CD4-positive, alpha-beta memory T cell (primary cell): ENCODE data around the gene ATP6V1C2. TPM values are rescaled to one million over a fixed set of nuclear protein-coding genes. Genes with fewer than 3 reads are reported as not detected.

Experiments used
- CTCF ChIA-PET: fragments of 350-600 bp; sonication (Branson Sonifier 250); formaldehyde crosslinking; loops from one replicate; lab custom pipeline; 2021; ENCODE audit warnings: inconsistent platforms; ENCODE audit not compliant: partially characterized antibody; lab: Charles Lee
- POLR2A ChIA-PET: fragments of 350-600 bp; sonication (Branson Sonifier 250); formaldehyde crosslinking; loops from one replicate; lab custom pipeline; 2021; ENCODE audit not compliant: partially characterized antibody; lab: Charles Lee
- DNase-seq, 5 donors: peaks; one replicate each; pipeline versions ENCODE4 v3.0.0 to v3.0.0-alpha.2; 2020 to 2022; ENCODE audit warnings: mixed read lengths in 1 of 5
- H3K27ac ChIP-seq: one replicate; pipeline ENCODE4 v1.7.0; 2013; ENCODE audit warnings: low read depth, low read length
- H3K27me3 ChIP-seq: 2 replicates; pipeline ENCODE4 v1.7.0; 2013; ENCODE audit warnings: mild to moderate bottlenecking, low read length, moderate library complexity; ENCODE audit not compliant: insufficient read depth
- H3K36me3 ChIP-seq: 2 replicates; pipeline ENCODE4 v1.7.0; 2013; ENCODE audit warnings: mild to moderate bottlenecking, low read length, moderate library complexity; ENCODE audit not compliant: insufficient read depth
- H3K4me1 ChIP-seq: 2 replicates; pipeline ENCODE4 v1.7.0; 2013; ENCODE audit warnings: mild to moderate bottlenecking, low read length, moderate library complexity; ENCODE audit not compliant: insufficient read depth
- H3K4me3 ChIP-seq, 2 donors: one replicate each; pipeline ENCODE4 v1.7.0; 2013; ENCODE audit warnings: low read length in 2 of 2, mild to moderate bottlenecking in 1 of 2
- H3K9me3 ChIP-seq, 2 donors: one replicate each; pipeline ENCODE4 v1.7.0; 2013; ENCODE audit warnings: low read length in 2 of 2, control low read depth in 1 of 2; ENCODE audit not compliant: control insufficient read depth in 1 of 2
- H3K27ac Mint-ChIP-seq, 7 donors: one replicate each; pipeline ENCODE4 v1.8.0; 2020 to 2021; ENCODE audit warnings: mixed read lengths in 7 of 7, mild to moderate bottlenecking in 6 of 7, inconsistent platforms in 3 of 7, moderate library complexity in 3 of 7
- H3K27me3 Mint-ChIP-seq, 2 donors: one replicate each; pipeline ENCODE4 v1.8.0; 2020 to 2021; ENCODE audit warnings: mixed read lengths in 2 of 2
- H3K36me3 Mint-ChIP-seq, 2 donors: one replicate each; pipeline ENCODE4 v1.8.0; 2020 to 2021; ENCODE audit warnings: mixed read lengths in 2 of 2, inconsistent platforms in 1 of 2, mild to moderate bottlenecking in 1 of 2
- H3K4me1 Mint-ChIP-seq, 4 donors: one replicate each; pipeline ENCODE4 v1.8.0; 2020 to 2021; ENCODE audit warnings: mixed read lengths in 4 of 4, mild to moderate bottlenecking in 1 of 4
- H3K4me3 Mint-ChIP-seq, 8 donors: one replicate each; pipeline ENCODE4 v1.8.0; 2020 to 2021; ENCODE audit warnings: mixed read lengths in 8 of 8, mild to moderate bottlenecking in 7 of 8, moderate library complexity in 6 of 8, inconsistent platforms in 3 of 8
- H3K9me3 Mint-ChIP-seq, 8 donors: one replicate each; pipeline ENCODE4 v1.8.0; 2020 to 2021; ENCODE audit warnings: mixed read lengths in 8 of 8, mild to moderate bottlenecking in 5 of 8, inconsistent platforms in 3 of 8, moderate library complexity in 1 of 8
- intact Hi-C: fragments of 100-400 bp; cut with micrococcal nuclease; formaldehyde crosslinking; loops from one replicate; pipeline ENCODE4 v1.15.1; 2023
- polyA plus RNA-seq, 2 donors: library from polyadenylated mRNA; unstranded; fragments of 300-500 nt; fragmentation: Illumina TruSeq; gene quantifications; one replicate each; pipeline ENCODE4 v1.2.3, GENCODE V29; 2021
- total RNA-seq, 2 experiments: library from RNA; stranded (reverse); gene quantifications; one replicate each; pipeline ENCODE4 v1.2.3, GENCODE V29; 2021

ATP6V1C2 gene
- total and polyA plus RNA-seq, 4 experiments from 2014 or later = 0.17 to 0.20 TPM; not detected in 2

DNA sequence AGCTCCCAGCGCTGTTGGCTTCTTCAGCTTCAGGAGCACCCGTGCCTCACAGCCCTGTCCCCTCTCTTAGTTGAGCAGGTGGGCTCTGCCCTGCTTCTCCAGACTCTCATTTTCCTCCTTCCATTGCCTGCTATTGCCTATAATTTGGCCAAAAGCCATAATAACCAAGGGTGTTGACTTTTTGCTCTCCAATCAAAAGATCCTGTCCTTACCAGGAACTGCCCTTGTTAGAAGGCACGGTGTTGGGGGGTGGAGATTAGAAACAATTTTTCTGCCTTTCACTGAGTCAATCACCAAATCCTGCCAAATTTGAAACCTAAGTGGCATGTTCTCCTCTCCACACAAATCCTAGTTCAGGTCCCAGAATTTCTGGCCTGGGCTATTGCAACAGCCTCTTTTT, 107.9 kb downstream of the ATP6V1C2 start:
- CTCF ChIA-PET = interaction anchor here (5.9 to 10.2 kb wide), 2 partner anchors 13 to 302 kb away, joined by 39 to 228 read pairs; a partner anchor contains a TSS
- H3K9me3 Mint-ChIP-seq = peaks cover 0 to 2% (median 0%) of the 10 kb centered on the region in 8 donors
- H3K27me3 ChIP-seq = peaks cover 4% of the 10 kb centered on the region
- intact Hi-C loops = no loop called here
- H3K36me3 Mint-ChIP-seq = no peaks in the 10 kb centered on the region
- POLR2A ChIA-PET = no interaction called here
- peaks cover 8% of the 10 kb centered on the region for H3K4me1 ChIP-seq
- H3K27ac Mint-ChIP-seq = no peak overlapping the region
- H3K4me3 ChIP-seq = no peak overlapping the region
- no peaks in the 10 kb centered on the region for H3K36me3 ChIP-seq
- peaks cover 20 to 22% of the 10 kb centered on the region in 2 donors for H3K27me3 Mint-ChIP-seq
- H3K9me3 ChIP-seq = no peaks in the 10 kb centered on the region
- H3K27ac ChIP-seq = no peak overlapping the region
- no peak overlapping the region for H3K4me3 Mint-ChIP-seq
- H3K4me1 Mint-ChIP-seq = peaks cover 4 to 12% (median 6%) of the 10 kb centered on the region in 4 donors
- no peak for DNase-seq

DNA sequence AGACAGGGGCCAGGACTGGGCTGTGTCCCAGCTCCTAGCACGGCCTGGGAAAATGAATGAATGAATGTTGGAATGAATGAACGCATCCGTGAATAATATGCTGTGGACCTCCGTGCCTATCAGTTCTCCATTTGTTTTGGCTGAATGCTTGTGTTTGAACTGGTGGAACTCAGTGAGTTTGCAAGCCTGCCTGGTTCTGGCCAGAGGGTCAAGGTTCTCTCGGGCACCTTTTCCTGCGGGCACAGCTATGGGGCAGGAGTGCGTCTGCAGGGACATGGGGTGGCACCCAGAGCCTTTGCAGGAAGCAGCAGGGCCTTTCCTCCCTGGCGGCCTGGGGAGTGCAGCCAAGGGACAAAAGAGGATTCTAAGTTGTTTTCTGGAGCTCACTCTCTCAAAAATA, 108.8 kb downstream of the ATP6V1C2 start:
- ChIA-PET CTCF (interaction anchor here (0.9 to 10.2 kb wide), 9 partner anchors 7 to 301 kb away, joined by 3 to 228 read pairs (median 21); partner anchors contain the start of gene PDIA6), POLR2A (interaction anchor here (0.6 kb wide), 1 partner anchor 276 kb away, joined by 3 read pairs; no protein-coding TSS in a partner anchor)
- H3K9me3 ChIP-seq = no peaks in the 10 kb centered on the region
- intact Hi-C loops = no loop called here
- Mint-ChIP-seq H3K27me3 (peaks cover 18 to 22% of the 10 kb centered on the region in 2 donors), H3K4me3 (no peak overlapping the region), H3K36me3 (no peaks in the 10 kb centered on the region), H3K9me3 (peaks cover 0 to 2% (median 0%) of the 10 kb centered on the region in 8 donors), H3K4me1 (peaks cover 4 to 14% (median 8%) of the 10 kb centered on the region in 4 donors), H3K27ac (no peak overlapping the region)
- H3K27me3 ChIP-seq = peaks cover 4% of the 10 kb centered on the region
- H3K27ac ChIP-seq = no peak overlapping the region
- peaks cover 10% of the 10 kb centered on the region for H3K4me1 ChIP-seq
- DNase-seq = no peak
- no peaks in the 10 kb centered on the region for H3K36me3 ChIP-seq
- H3K4me3 ChIP-seq = no peak overlapping the region

DNA sequence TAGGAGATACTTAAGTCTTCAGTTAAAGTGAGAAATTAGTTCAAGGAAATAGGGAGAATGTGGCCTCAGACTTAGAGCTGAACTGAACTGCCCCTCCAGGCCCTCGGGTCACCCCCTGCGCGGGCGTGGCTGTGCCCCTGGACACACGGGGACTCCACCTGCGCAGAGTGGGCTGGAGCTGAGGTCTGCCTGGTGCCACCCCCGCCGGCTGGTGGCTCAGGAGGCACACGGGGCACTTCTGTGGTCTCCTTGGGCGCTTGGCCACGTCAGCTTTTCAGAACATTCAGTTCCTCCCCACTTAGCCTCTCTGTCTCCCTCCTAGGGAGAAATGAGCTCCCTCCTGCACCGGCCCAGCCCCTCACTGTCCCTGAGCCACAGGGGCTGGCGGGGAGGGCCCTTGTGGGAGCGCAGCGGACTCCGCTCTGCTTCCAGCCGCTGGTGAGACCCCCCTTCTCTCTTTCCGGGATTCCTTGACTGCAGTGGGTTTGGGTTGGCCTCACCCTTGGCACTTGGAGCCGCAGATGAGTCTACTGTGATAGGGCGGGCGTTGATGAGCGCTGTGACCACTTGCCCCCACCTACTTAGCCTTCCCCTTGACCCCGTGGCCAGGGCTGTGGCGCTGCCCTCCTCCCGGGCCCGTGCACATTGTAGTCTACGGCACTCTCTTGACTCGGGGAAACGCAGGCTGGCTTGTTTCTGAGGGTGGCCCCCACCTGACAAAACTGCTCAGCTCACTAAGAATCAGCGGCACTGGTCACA, 109.4 kb downstream of the ATP6V1C2 start:
- Mint-ChIP-seq H3K4me1 (peaks cover 4 to 17% (median 9%) of the 10 kb centered on the region in 4 donors), H3K9me3 (peaks cover 0 to 2% (median 0%) of the 10 kb centered on the region in 8 donors), H3K36me3 (no peaks in the 10 kb centered on the region), H3K27me3 (peaks cover 15 to 22% of the 10 kb centered on the region in 2 donors), H3K27ac (no peak overlapping the region), H3K4me3 (peak overlapping the region in 1 of 8 donors; percentile 26)
- POLR2A ChIA-PET = no interaction called here
- no peak overlapping the region for H3K27ac ChIP-seq
- no peaks in the 10 kb centered on the region for H3K9me3 ChIP-seq
- no peak overlapping the region for H3K4me3 ChIP-seq
- peak in 1 of 5 donors; percentile 15 for DNase-seq
- peaks cover 14% of the 10 kb centered on the region for H3K4me1 ChIP-seq
- CTCF ChIA-PET = interaction anchor here (0.9 to 10.2 kb wide), 9 partner anchors 8 to 301 kb away, joined by 3 to 228 read pairs (median 21); partner anchors contain the start of gene PDIA6
- intact Hi-C loops = no loop called here
- no peaks in the 10 kb centered on the region for H3K36me3 ChIP-seq
- H3K27me3 ChIP-seq = peaks cover 4% of the 10 kb centered on the region

DNA sequence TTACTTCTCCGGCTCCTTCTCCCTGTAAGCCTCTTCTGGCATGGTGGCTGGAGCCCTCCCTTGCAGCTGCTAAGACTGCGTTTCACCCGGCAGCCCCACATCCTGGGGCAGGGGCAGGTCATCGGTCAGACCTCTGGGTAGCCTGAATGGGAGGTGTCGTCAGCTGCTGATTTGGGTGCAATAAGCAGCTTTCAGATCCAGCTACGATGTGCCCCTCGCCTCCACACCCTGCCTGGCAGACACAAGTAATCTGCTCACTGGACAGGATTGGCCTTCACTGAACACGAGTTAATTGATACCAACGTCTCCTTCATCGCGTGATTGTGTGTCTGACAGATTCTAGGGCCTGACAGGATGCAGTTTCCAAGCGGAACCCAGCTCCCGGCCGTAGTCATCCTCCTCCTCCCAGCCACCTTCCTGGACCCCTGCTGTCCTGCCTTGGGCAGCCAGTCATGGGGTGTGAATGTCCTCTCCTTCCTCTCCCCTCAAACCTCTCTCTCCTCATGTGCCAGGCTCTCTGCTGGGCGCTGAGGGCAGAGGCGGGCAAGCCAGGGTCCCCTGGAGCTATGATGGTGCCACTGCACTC, 110.1 kb downstream of the ATP6V1C2 start:
- ChIA-PET CTCF (interaction anchor here (0.6 to 10.2 kb wide), 17 partner anchors 8 to 751 kb away, joined by 3 to 228 read pairs (median 8); partner anchors contain the start of gene PDIA6), POLR2A (interaction anchor here (0.8 kb wide), 1 partner anchor 302 kb away, joined by 3 read pairs; a partner anchor contains a TSS)
- H3K36me3 ChIP-seq = no peaks in the 10 kb centered on the region
- H3K4me1 Mint-ChIP-seq = peaks cover 4 to 17% (median 9%) of the 10 kb centered on the region in 4 donors
- no peak overlapping the region for H3K4me3 ChIP-seq
- peak in 1 of 5 donors; percentile 25 for DNase-seq
- H3K9me3 ChIP-seq = no peaks in the 10 kb centered on the region
- no peaks in the 10 kb centered on the region for H3K36me3 Mint-ChIP-seq
- no peak overlapping the region for H3K27ac ChIP-seq
- intact Hi-C loops = no loop called here
- peaks cover 4% of the 10 kb centered on the region for H3K27me3 ChIP-seq
- peaks cover 0 to 2% (median 0%) of the 10 kb centered on the region in 8 donors for H3K9me3 Mint-ChIP-seq
- H3K27me3 Mint-ChIP-seq = peaks cover 15 to 22% of the 10 kb centered on the region in 2 donors
- H3K4me1 ChIP-seq = peaks cover 14% of the 10 kb centered on the region
- peak overlapping the region in 1 of 7 donors; percentile 63 for H3K27ac Mint-ChIP-seq
- no peak overlapping the region for H3K4me3 Mint-ChIP-seq

DNA sequence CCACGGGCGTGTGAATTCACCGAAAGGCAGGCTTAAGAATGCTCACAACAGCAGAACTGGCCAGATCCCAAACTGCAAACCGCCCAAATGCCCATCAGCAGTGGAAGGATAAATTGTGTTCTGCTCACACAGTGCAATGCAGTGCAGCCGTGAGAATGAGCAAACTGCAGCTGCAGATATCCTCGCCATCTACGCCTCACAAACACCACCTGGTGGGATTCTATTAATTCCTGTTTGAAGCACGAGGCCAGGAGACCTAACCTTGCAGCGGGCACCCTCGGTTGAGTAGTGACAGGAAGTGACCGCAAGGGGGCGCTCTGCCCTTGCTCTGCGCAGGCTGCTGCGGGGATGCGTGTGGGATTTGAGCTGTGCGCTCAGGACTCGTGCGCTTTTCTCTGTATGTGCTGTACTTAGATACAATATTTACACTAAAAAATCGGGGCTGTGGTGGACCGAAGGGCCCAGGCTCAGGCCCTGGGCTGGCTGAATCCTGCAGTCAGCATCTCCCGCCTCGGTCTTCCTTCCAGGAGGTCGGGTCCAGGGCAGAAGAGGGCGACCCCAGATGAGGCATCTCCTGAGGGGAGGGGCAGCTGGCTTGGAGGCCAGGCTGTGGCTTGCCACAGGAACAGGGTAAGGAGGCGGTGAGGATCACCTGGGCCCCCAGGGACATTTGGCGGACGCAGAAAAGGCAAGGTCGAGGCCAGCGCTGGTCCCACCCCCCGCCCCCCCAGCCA, 110.9 kb downstream of the ATP6V1C2 start:
- CTCF ChIA-PET = interaction anchor here (0.6 to 10.2 kb wide), 33 partner anchors 9 to 750 kb away, joined by 3 to 228 read pairs (median 4); partner anchors contain the start of gene PDIA6
- peaks cover 4 to 17% (median 9%) of the 10 kb centered on the region in 4 donors for H3K4me1 Mint-ChIP-seq
- H3K9me3 Mint-ChIP-seq = peaks cover 0 to 2% (median 0%) of the 10 kb centered on the region in 8 donors
- H3K36me3 Mint-ChIP-seq = no peaks in the 10 kb centered on the region
- peak overlapping the region in 2 of 7 donors; percentile 23 to 63 for H3K27ac Mint-ChIP-seq
- Histone ChIP-seq H3K9me3 (no peaks in the 10 kb centered on the region), H3K36me3 (no peaks in the 10 kb centered on the region), H3K4me1 (peaks cover 14% of the 10 kb centered on the region), H3K27ac (no peak overlapping the region), H3K27me3 (peaks cover 4% of the 10 kb centered on the region), H3K4me3 (no peak overlapping the region)
- peak; percentile 75 to 79 (median 77) for DNase-seq
- peak overlapping the region in 7 of 8 donors; percentile 14 to 54 (median 33) for H3K4me3 Mint-ChIP-seq
- POLR2A ChIA-PET = interaction anchor here (0.8 to 1.8 kb wide), 5 partner anchors 20 to 301 kb away, joined by 3 to 16 read pairs (median 4); partner anchors contain the start of gene PDIA6
- intact Hi-C loops = loop anchor here (1.0 to 2.0 kb wide), 4 partner anchors 20 to 323 kb away; partner anchors contain the start of genes PDIA6 and SLC66A3
- H3K27me3 Mint-ChIP-seq = peaks cover 11 to 18% of the 10 kb centered on the region in 2 donors

DNA sequence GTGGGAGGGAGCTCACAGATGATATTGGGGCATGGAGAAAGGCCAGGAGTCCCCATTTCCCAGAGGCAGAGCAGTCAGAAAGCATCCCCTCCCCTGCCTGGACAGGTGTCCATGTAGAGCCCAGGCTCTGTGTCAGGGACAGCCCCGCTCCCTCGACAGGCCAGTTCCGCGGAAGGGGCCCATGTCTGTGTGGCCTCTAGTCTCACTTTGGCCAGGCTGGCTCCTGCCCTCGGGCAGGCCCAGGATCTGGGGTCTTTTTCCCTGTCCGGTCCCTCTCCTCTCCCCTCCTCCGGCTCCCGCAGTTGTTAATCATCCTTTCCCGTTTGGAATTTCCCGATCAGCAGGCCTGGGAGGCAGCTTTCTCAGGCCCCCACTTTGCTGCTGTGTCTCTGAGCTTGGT, 111.6 kb downstream of the ATP6V1C2 start:
- H3K27ac ChIP-seq = no peak overlapping the region
- ChIA-PET CTCF (interaction anchor here (0.6 to 10.2 kb wide), 34 partner anchors 10 to 750 kb away, joined by 3 to 228 read pairs (median 4); partner anchors contain the start of gene PDIA6), POLR2A (interaction anchor here (1.1 to 1.8 kb wide), 4 partner anchors 21 to 299 kb away, joined by 3 to 16 read pairs (median 4); partner anchors contain the start of gene PDIA6)
- no peak overlapping the region for H3K27ac Mint-ChIP-seq
- H3K27me3 ChIP-seq = peaks cover 4% of the 10 kb centered on the region
- intact Hi-C loops = loop anchor here (2.0 kb wide), 1 partner anchor 46 kb away; no protein-coding TSS in a partner anchor
- H3K4me1 ChIP-seq = peaks cover 14% of the 10 kb centered on the region
- peaks cover 0 to 2% (median 0%) of the 10 kb centered on the region in 8 donors for H3K9me3 Mint-ChIP-seq
- H3K4me3 ChIP-seq = no peak overlapping the region
- H3K9me3 ChIP-seq = no peaks in the 10 kb centered on the region
- peaks cover 12 to 19% of the 10 kb centered on the region in 2 donors for H3K27me3 Mint-ChIP-seq
- H3K4me3 Mint-ChIP-seq = peak overlapping the region in 1 of 8 donors; percentile 64
- no peaks in the 10 kb centered on the region for H3K36me3 Mint-ChIP-seq
- peaks cover 4 to 17% (median 9%) of the 10 kb centered on the region in 4 donors for H3K4me1 Mint-ChIP-seq
- DNase-seq = no peak
- H3K36me3 ChIP-seq = no peaks in the 10 kb centered on the region
